GM12801 (cell line): ENCODE measurements around the gene ARL5B.

Experiments used
- CTCF ChIP-seq: IDR thresholded peaks from one replicate; pipeline ENCODE4 v1.5.1; 2011; ENCODE audit warnings: control low read depth; ENCODE audit not compliant: insufficient read length; ENCODE audit errors: extremely low read depth

ARL5B gene, protein sequence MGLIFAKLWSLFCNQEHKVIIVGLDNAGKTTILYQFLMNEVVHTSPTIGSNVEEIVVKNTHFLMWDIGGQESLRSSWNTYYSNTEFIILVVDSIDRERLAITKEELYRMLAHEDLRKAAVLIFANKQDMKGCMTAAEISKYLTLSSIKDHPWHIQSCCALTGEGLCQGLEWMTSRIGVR

DNA sequence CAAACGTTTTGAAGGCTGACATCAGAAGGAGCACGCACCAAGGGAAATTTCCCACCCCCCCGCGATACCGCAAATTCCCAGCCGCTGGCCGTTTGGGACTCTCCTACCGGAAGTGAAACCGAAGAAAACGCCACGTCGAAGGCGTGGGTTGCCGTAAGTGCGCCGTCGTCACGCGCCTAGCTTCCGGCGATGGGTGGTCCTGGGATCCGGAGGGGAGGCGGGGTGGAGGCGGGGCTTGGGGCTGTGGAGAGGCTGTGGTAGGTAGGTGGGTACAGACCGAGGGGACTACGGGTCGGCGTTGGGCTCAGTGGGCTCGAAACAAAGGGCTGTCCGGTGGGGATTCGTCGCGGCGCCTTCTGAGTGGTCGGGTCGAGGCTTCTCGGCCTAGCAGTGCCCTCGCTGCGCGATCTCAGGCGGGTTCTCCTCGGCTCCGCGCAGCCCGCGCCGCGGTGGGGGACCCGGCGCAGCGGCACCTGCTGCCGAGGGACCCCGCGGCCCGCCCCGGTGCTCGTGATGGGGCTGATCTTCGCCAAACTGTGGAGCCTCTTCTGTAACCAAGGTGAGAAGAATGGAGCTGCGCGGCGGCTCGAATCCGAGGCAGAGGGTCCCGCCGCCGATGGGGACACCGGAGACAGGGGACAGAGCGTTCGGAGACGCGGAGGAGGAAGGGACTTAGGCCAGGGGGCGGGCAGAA is at the start of gene ARL5B:
TSS of gene ARL5B (plus strand) at position 307 of the 694 bp plus-strand sequence. CDS start at position 514, 207 bp downstream.
- no peak for TF ChIP-seq CTCF

GRCh38 chr10:18610517-18610916 is 48.7 kb upstream of the ARL5B start:
- no peak for TF ChIP-seq CTCF

- no peak for TF ChIP-seq CTCF
These were observed 48.1 kb upstream of the ARL5B start for GRCh38 chr10:18611168-18611567.

DNA sequence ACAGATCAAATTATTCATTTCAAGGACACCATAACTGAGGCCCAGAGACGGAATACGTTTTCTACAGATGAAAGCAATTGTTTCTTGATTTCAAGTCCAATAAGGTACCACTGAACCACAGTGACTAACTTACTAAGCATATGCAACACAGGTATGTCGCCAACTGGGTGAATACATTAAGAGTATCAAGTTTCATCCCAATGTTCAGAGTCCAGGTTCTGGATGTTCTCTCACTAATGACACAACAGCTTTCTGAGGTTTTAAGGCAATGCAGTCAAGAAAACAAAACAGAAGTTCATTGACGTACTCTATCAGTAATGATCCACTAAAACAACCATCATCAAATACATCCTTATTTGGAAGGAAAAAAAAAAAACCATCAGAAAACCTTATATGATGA is 43.6 kb upstream of the ARL5B start:
- no peak for TF ChIP-seq CTCF

DNA sequence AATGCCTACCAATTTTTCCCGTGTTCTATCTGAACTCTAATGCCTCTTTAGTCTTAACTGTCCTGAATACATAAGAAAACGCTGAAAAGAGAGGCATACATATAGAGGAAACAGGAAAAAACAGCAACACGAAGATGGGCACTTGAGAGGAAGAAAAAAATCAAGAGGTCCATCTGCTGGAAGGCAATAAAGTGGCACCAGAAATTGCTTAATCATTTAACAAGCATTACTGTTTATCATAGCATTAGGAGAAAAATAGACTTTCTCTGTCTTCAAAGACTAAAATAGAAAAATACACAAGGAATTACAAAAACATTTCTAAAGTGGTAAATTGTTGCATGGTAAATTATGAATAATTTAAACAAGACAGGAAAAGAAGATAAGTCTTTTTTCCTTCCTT is 42.9 kb upstream of the ARL5B start:
- TF ChIP-seq CTCF = no peak

DNA sequence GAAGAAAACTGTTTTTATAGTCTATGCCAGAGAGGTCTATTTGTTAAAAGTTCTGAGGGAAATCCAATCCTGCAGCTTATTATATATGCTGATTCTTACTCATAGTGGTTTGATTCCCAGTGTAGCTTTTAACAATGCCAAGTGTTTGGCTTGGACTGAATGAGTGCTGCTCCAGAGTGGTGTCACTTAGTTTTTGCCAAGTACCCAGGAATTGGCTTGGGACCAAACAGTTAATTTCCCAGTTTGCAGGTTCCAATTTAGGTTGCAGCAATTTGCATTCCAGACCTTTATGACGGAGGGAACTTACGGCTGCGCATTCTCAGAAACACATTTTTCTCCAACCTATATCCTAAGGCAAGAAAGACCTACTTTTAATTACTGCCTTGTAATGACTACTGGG is 40.2 kb upstream of the ARL5B start:
- no peak for TF ChIP-seq CTCF

DNA sequence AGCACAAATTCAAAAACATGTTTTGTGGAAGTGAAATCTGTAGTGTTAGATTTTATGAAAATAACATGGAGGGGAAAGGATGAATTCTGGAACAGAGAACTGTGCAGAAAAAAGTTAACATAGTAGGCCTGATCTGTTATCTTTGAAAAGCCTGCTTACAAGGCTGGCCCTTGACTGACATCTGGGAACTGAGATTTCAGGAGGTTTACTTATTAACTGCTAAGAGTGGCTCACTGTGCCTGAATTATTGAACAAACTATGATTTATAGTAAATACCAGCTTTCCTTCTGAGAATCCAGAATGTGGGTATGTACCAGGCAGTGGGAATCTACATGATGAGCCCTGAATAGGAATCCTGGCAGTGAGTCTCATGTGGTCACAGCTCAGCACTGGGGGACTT is 38.4 kb upstream of the ARL5B start:
- no peak for TF ChIP-seq CTCF
